ENCODE measurements around the gene IFT81. TPM values are rescaled to one million over a fixed set of nuclear protein-coding genes. Genes with fewer than 3 reads are reported as not detected.

Gene IFT81
- total and polyA plus RNA-seq, 2 of the 13 experiments (the other 11 are each of a cell fraction or from before 2014, with no cell fraction given) = 4.2 to 13.0 TPM

DNA sequence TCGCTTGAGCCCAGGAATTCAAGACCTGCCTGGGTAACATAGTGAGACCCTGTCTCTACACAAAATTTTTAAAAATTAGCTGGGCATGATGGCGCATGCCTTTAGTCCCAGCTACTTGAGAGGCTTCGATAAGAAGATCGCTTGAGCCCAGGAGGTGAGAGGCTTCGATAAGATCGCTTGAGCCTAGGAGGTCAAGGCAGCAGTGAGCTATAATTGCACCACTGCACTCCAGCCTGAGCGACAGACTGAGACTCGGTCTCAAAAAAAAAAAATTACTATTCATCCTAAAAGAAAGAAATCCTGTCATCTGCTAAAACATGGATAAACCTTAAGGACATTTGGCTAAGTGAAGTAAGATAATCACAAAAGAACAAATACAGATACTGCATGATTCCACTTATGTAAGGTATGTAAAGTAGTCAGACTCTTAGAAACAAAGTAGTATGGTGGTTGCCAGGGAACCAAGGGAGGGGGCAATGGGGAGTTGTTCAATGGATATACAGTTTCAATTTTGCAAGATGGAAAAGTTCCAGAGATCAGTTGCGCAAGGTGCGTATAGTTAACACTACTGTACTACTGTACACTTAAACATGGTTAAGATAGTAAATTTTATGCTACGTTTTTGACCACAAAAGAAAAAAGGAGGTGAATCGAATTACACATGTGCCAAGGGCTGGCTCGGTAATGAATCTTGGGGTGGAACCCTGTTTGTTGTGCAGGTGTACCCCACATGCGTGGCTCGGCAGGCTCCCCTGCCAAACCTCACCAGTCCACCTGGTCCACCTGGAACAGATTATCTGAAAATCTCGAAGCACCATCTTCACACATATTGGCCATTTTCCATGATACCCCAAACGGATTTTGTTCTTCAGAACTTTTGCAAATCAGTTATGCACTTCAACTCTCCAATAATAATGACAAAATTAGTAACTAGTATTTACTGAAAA is 138.6 kb downstream of the IFT81 start (continued):
- TF ChIP-seq CREB1 (IDR thresholded peaks at IDR 0.05) (no peak), CREB1 (CRISPR knock-in tag; IDR thresholded peaks at IDR 0.05) (0 out of 2 replicates have a peak, but pooled peaks have one; percentile 27), AGO2 (optimal IDR thresholded peaks at IDR 0.05; ENCODE audit: low read depth, low read length) (no peak), SRF (IDR thresholded peaks at IDR 0.05; ENCODE audit: low read depth, low read length) (no peak), RORA (CRISPR knock-in tag; IDR thresholded peaks at IDR 0.05) (no peak), ZMYM3 (CRISPR knock-in tag; IDR thresholded peaks at IDR 0.05) (no peak), EP300 (IDR thresholded peaks at IDR 0.05; ENCODE audit: low read depth in 2 of 2, low read length in 2 of 2) (peak in 1 of 2 experiments; percentile 22; a peak in 1 of 4 replicates), EP300 (CRISPR knock-in tag; IDR thresholded peaks at IDR 0.05; ENCODE audit: borderline replicate concordance) (no peak), ZNF382 (CRISPR knock-in tag; IDR thresholded peaks at IDR 0.05; ENCODE audit: borderline replicate concordance) (no peak), NR2F1 (CRISPR knock-in tag; IDR thresholded peaks at IDR 0.05) (0 out of 4 replicates have a peak, but pooled peaks of 1 of the 2 experiments have one; percentile 13), ZBTB3 (CRISPR knock-in tag; IDR thresholded peaks at IDR 0.05; ENCODE audit: borderline replicate concordance, low read depth) (0 out of 2 replicates have a peak, but pooled peaks have one; percentile 38), ZNF761 (CRISPR knock-in tag; conservative IDR thresholded peaks at IDR 0.05) (no peak), ZNF333 (CRISPR knock-in tag; IDR thresholded peaks at IDR 0.05; ENCODE audit: borderline replicate concordance) (no peak), PPARG (CRISPR knock-in tag; conservative IDR thresholded peaks at IDR 0.05) (0 out of 2 replicates have a peak, but pooled peaks have one; percentile 22), NAIF1 (CRISPR knock-in tag; IDR thresholded peaks at IDR 0.05; ENCODE audit: borderline replicate concordance) (peak; percentile 99), NFATC3 (CRISPR knock-in tag; IDR thresholded peaks at IDR 0.05) (no peak), CREBL2 (CRISPR knock-in tag; IDR thresholded peaks at IDR 0.05; ENCODE audit: borderline replicate concordance) (no peak), SAP130 (CRISPR knock-in tag; IDR thresholded peaks at IDR 0.05; ENCODE audit: low read depth) (peak; percentile 48; the same call in 1 of the 2 replicates)
- TF ChIP-seq, protein P1, sequence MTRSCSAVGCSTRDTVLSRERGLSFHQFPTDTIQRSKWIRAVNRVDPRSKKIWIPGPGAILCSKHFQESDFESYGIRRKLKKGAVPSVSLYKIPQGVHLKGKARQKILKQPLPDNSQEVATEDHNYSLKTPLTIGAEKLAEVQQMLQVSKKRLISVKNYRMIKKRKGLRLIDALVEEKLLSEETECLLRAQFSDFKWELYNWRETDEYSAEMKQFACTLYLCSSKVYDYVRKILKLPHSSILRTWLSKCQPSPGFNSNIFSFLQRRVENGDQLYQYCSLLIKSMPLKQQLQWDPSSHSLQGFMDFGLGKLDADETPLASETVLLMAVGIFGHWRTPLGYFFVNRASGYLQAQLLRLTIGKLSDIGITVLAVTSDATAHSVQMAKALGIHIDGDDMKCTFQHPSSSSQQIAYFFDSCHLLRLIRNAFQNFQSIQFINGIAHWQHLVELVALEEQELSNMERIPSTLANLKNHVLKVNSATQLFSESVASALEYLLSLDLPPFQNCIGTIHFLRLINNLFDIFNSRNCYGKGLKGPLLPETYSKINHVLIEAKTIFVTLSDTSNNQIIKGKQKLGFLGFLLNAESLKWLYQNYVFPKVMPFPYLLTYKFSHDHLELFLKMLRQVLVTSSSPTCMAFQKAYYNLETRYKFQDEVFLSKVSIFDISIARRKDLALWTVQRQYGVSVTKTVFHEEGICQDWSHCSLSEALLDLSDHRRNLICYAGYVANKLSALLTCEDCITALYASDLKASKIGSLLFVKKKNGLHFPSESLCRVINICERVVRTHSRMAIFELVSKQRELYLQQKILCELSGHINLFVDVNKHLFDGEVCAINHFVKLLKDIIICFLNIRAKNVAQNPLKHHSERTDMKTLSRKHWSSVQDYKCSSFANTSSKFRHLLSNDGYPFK (CRISPR knock-in tag; IDR thresholded peaks at IDR 0.05; ENCODE audit: borderline replicate concordance) = no peak
- TF ChIP-seq, protein P2, sequence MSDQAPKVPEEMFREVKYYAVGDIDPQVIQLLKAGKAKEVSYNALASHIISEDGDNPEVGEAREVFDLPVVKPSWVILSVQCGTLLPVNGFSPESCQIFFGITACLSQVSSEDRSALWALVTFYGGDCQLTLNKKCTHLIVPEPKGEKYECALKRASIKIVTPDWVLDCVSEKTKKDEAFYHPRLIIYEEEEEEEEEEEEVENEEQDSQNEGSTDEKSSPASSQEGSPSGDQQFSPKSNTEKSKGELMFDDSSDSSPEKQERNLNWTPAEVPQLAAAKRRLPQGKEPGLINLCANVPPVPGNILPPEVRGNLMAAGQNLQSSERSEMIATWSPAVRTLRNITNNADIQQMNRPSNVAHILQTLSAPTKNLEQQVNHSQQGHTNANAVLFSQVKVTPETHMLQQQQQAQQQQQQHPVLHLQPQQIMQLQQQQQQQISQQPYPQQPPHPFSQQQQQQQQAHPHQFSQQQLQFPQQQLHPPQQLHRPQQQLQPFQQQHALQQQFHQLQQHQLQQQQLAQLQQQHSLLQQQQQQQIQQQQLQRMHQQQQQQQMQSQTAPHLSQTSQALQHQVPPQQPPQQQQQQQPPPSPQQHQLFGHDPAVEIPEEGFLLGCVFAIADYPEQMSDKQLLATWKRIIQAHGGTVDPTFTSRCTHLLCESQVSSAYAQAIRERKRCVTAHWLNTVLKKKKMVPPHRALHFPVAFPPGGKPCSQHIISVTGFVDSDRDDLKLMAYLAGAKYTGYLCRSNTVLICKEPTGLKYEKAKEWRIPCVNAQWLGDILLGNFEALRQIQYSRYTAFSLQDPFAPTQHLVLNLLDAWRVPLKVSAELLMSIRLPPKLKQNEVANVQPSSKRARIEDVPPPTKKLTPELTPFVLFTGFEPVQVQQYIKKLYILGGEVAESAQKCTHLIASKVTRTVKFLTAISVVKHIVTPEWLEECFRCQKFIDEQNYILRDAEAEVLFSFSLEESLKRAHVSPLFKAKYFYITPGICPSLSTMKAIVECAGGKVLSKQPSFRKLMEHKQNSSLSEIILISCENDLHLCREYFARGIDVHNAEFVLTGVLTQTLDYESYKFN (CRISPR knock-in tag; conservative IDR thresholded peaks at IDR 0.05) = peak; percentile 46; the same call in 1 of the 2 replicates
- TF ChIP-seq, protein P3, sequence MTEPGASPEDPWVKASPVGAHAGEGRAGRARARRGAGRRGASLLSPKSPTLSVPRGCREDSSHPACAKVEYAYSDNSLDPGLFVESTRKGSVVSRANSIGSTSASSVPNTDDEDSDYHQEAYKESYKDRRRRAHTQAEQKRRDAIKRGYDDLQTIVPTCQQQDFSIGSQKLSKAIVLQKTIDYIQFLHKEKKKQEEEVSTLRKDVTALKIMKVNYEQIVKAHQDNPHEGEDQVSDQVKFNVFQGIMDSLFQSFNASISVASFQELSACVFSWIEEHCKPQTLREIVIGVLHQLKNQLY (CRISPR knock-in tag; IDR thresholded peaks at IDR 0.05) = no peak

Measured in HepG2 (cell line).